ENCODE measurements around the gene UCK2. TPM values are rescaled to one million over a fixed set of nuclear protein-coding genes. Genes with fewer than 3 reads are reported as not detected.

UCK2 gene
- total and polyA plus RNA-seq, 4 donors: 9.6 to 22.0 (median 14.1) TPM

- TF ChIP-seq CTCF (IDR thresholded peaks at IDR 0.05; ENCODE audit: control extremely low read depth, extremely low read depth): no peak
- Histone ChIP-seq H3K27ac (ENCODE audit: low read depth in 1 of 2, low read length in 1 of 2) (no peak overlapping the region), H3K4me1 (ENCODE audit: control insufficient read depth in 5 of 5, insufficient read depth in 5 of 5, low read length in 5 of 5) (peaks cover 0 to 4% (median 0%) of the 10 kb centered on the region in 5 donors), H3K27me3 (ENCODE audit: control insufficient read depth in 3 of 3, insufficient read depth in 3 of 3, low read length in 2 of 3) (no peaks in the 10 kb centered on the region), H3K4me3 (no peak overlapping the region), H3K9me3 (ENCODE audit: control insufficient read depth in 4 of 4, insufficient read depth in 3 of 4, low read length in 3 of 4) (peaks cover 0 to 5% (median 0%) of the 10 kb centered on the region in 4 donors), H3K9ac (ENCODE audit: insufficient read depth in 1 of 2, low read length in 2 of 2) (no peak overlapping the region), H3K36me3 (ENCODE audit: control insufficient read depth in 4 of 4, insufficient read depth in 4 of 4, low read length in 4 of 4) (no peaks in the 10 kb centered on the region)
- ATAC-seq (ENCODE audit: insufficient read depth, low FRiP score) (no peak), DNase-seq (no peak)
- WGBS, 2 donors: 86 to 88% methylated on average over 1 of the region's 1 CpG
Observed at GRCh38 chr1:165876121-165876520, 48.7 kb downstream of the UCK2 start.

- ATAC-seq (ENCODE audit: insufficient read depth, low FRiP score) (no peak), DNase-seq (no peak)
- Histone ChIP-seq H3K4me1 (ENCODE audit: control insufficient read depth in 5 of 5, insufficient read depth in 5 of 5, low read length in 5 of 5) (peaks cover 0 to 3% (median 0%) of the 10 kb centered on the region in 5 donors), H3K36me3 (ENCODE audit: control insufficient read depth in 4 of 4, insufficient read depth in 4 of 4, low read length in 4 of 4) (no peaks in the 10 kb centered on the region), H3K27ac (ENCODE audit: low read depth in 1 of 2, low read length in 1 of 2) (no peak overlapping the region), H3K27me3 (ENCODE audit: control insufficient read depth in 3 of 3, insufficient read depth in 3 of 3, low read length in 2 of 3) (no peaks in the 10 kb centered on the region), H3K4me3 (no peak overlapping the region), H3K9me3 (ENCODE audit: control insufficient read depth in 4 of 4, insufficient read depth in 3 of 4, low read length in 3 of 4) (peaks cover 0 to 5% (median 0%) of the 10 kb centered on the region in 4 donors), H3K9ac (ENCODE audit: insufficient read depth in 1 of 2, low read length in 2 of 2) (no peak overlapping the region)
- 97 to 98% methylated on average over 9 of the region's 9 CpGs for WGBS, 2 donors
- TF ChIP-seq CTCF (IDR thresholded peaks at IDR 0.05; ENCODE audit: control extremely low read depth, extremely low read depth): no peak
Observed at GRCh38 chr1:165877411-165877810, 50.0 kb downstream of the UCK2 start.

- H3K4me1 ChIP-seq (ENCODE audit: control insufficient read depth in 5 of 5, insufficient read depth in 5 of 5, low read length in 5 of 5): peaks cover 0 to 3% (median 0%) of the 10 kb centered on the region in 5 donors
- WGBS, 2 donors: 83 to 86% methylated on average over 7 of the region's 7 CpGs
Observed at GRCh38 chr1:165877940-165878556, 50.6 kb downstream of the UCK2 start.

More at GRCh38 chr1:165877940-165878556, 50.6 kb downstream of the UCK2 start:
- peaks cover 0 to 5% (median 0%) of the 10 kb centered on the region in 4 donors for H3K9me3 ChIP-seq (ENCODE audit: control insufficient read depth in 4 of 4, insufficient read depth in 3 of 4, low read length in 3 of 4)
- H3K27ac ChIP-seq (ENCODE audit: low read depth in 1 of 2, low read length in 1 of 2): no peak overlapping the region
- H3K9ac ChIP-seq (ENCODE audit: insufficient read depth in 1 of 2, low read length in 2 of 2): no peak overlapping the region
- H3K4me3 ChIP-seq: no peak overlapping the region
- TF ChIP-seq CTCF (IDR thresholded peaks at IDR 0.05; ENCODE audit: control extremely low read depth, extremely low read depth): no peak
- H3K36me3 ChIP-seq (ENCODE audit: control insufficient read depth in 4 of 4, insufficient read depth in 4 of 4, low read length in 4 of 4): no peaks in the 10 kb centered on the region
- ATAC-seq (ENCODE audit: insufficient read depth, low FRiP score): no peak
- no peaks in the 10 kb centered on the region for H3K27me3 ChIP-seq (ENCODE audit: control insufficient read depth in 3 of 3, insufficient read depth in 3 of 3, low read length in 2 of 3)
- no peak for DNase-seq

Measured in lung (tissue), 12 donors.